H1 (cell line): ENCODE measurements around the gene GPR15LG. TPM values are rescaled to one million over a fixed set of nuclear protein-coding genes. Genes with fewer than 3 reads are reported as not detected.

Experiments used
- CTCF ChIA-PET: fragments of 300-600 bp; sonication (Branson Sonifier 250); formaldehyde crosslinking; loops from one replicate; lab custom pipeline; 2021; ENCODE audit not compliant: partially characterized antibody; lab: Charles Lee
- POLR2A ChIA-PET: fragments of 300-600 bp; sonication (Branson Sonifier 250); formaldehyde crosslinking; loops from one replicate; lab custom pipeline; 2021; ENCODE audit warnings: inconsistent platforms; ENCODE audit not compliant: partially characterized antibody; lab: Charles Lee
- DNase-seq, 2 experiments: peaks; one replicate each; pipeline versions ENCODE4 v3.0.0 to v3.0.0-alpha.2; 2010 to 2022; ENCODE audit warnings: low spot score in 2 of 2, low read depth in 1 of 2, mixed read lengths in 1 of 2
- FAIRE-seq: peaks from 2 replicates; lab custom pipeline; 2011; peaks lifted over from hg19 to GRCh38; lab: Jason Lieb, UNC
- H2AFZ ChIP-seq: 2 replicates; pipeline ENCODE4 v1.8.1; 2012; ENCODE audit warnings: low read length, inconsistent platforms
- H2AK5ac ChIP-seq: 2 replicates; pipeline ENCODE4 v1.6.1; 2013; ENCODE audit warnings: low read depth, low read length
- H2BK120ac ChIP-seq: replicated peaks from 2 replicates; pipeline ENCODE3; 2013; ENCODE audit warnings: low read depth, low read length, inconsistent platforms
- H2BK12ac ChIP-seq: 2 replicates; pipeline ENCODE4 v1.6.1; 2013; ENCODE audit warnings: low read depth, low read length
- H2BK15ac ChIP-seq: 2 replicates; pipeline ENCODE4 v1.6.1; 2013; ENCODE audit warnings: low read length
- H2BK20ac ChIP-seq: 2 replicates; pipeline ENCODE4 v1.6.1; 2013; ENCODE audit warnings: low read length
- H2BK5ac ChIP-seq: 2 replicates; pipeline ENCODE4 v1.6.1; 2013; ENCODE audit warnings: low read depth, low read length
- H3K14ac ChIP-seq: 2 replicates; pipeline ENCODE4 v1.6.1; 2013; ENCODE audit warnings: inconsistent platforms; ENCODE audit not compliant: insufficient read length
- H3K18ac ChIP-seq: 2 replicates; pipeline ENCODE4 v1.6.1; 2013; ENCODE audit warnings: low read length; ENCODE audit errors: extremely low read depth
- H3K23ac ChIP-seq: 2 replicates; pipeline ENCODE4 v1.6.1; 2013; ENCODE audit warnings: inconsistent platforms; ENCODE audit not compliant: insufficient read length
- H3K23me2 ChIP-seq: 2 replicates; pipeline ENCODE4 v1.6.1; 2013; ENCODE audit warnings: low read depth, low read length
- H3K27ac ChIP-seq: 2 replicates; pipeline ENCODE4 v1.6.1; 2011; ENCODE audit warnings: low read depth, low read length, inconsistent platforms
- H3K27me3 ChIP-seq, 4 experiments: replicated peaks in 1 of 4; 1 replicate in 1 of 4; 2 replicates in 3 of 4; pipeline versions ENCODE4 v1.6.1 to v1.8.1; 2011 to 2013; ENCODE audit warnings: low read length in 3 of 4, mild to moderate bottlenecking in 3 of 4, inconsistent platforms in 2 of 4, mixed read lengths in 2 of 4, moderate library complexity in 1 of 4; ENCODE audit not compliant: control insufficient read depth in 3 of 4, insufficient read depth in 3 of 4; ENCODE audit errors: extremely low read depth in 1 of 4
- H3K36me3 ChIP-seq, 4 experiments: 2 replicates each; pipeline versions ENCODE4 v1.6.1 to v1.8.1; 2011 to 2013; ENCODE audit warnings: mild to moderate bottlenecking in 4 of 4, low read length in 3 of 4, moderate library complexity in 2 of 4, control low read depth in 1 of 4, inconsistent platforms in 1 of 4; ENCODE audit not compliant: insufficient read depth in 4 of 4, control insufficient read depth in 2 of 4
- H3K4ac ChIP-seq: replicated peaks from 2 replicates; pipeline ENCODE3; 2013; ENCODE audit warnings: low read length, low read depth, mixed read lengths, inconsistent platforms; ENCODE audit not compliant: insufficient read length
- H3K4me1 ChIP-seq, 4 experiments: replicated peaks in 1 of 4; 1 replicate in 1 of 4; 2 replicates in 3 of 4; pipeline versions ENCODE4 v1.6.1 to v1.8.1; 2011 to 2013; ENCODE audit warnings: low read length in 3 of 4, inconsistent platforms in 2 of 4, mixed read lengths in 1 of 4; ENCODE audit not compliant: insufficient read depth in 4 of 4, control insufficient read depth in 3 of 4
- H3K4me2 ChIP-seq, 2 experiments: 2 replicates each; pipeline versions ENCODE4 v1.6.1 to v1.8.1; 2011 to 2013; ENCODE audit warnings: low read depth in 2 of 2, low read length in 2 of 2, control low read depth in 1 of 2, inconsistent platforms in 1 of 2, mild to moderate bottlenecking in 1 of 2; ENCODE audit not compliant: insufficient read depth in 1 of 2
- H3K4me3 ChIP-seq, 4 experiments: fragments of 200-600, 300-600 bp in 1 of 4; sonication (generic), shearing (Covaris generic), sonication (Bioruptor Twin) in 1 of 4; 2 replicates each; pipeline versions ENCODE4 v1.5.1 to v1.8.1; 2011 to 2016; ENCODE audit warnings: low read length in 4 of 4, low read depth in 3 of 4, control low read depth in 2 of 4, inconsistent platforms in 2 of 4, mild to moderate bottlenecking in 2 of 4, mixed read lengths in 1 of 4, moderate library complexity in 1 of 4; ENCODE audit not compliant: insufficient read depth in 2 of 4; ENCODE audit errors: extremely low read depth in 1 of 4
- H3K56ac ChIP-seq: replicated peaks from 2 replicates; pipeline ENCODE3; 2013; ENCODE audit warnings: low read depth, mild to moderate bottlenecking, mixed read lengths, low read length, inconsistent platforms; ENCODE audit not compliant: insufficient read length
- H3K79me1 ChIP-seq: 2 replicates; pipeline ENCODE4 v1.6.1; 2013; ENCODE audit warnings: low read depth, low read length, control low read depth
- H3K79me2 ChIP-seq, 2 experiments: 2 replicates each; pipeline versions ENCODE4 v1.6.1 to v1.8.1; 2012 to 2013; ENCODE audit warnings: low read length in 2 of 2, mild to moderate bottlenecking in 2 of 2, inconsistent platforms in 1 of 2; ENCODE audit not compliant: insufficient read depth in 2 of 2, control insufficient read depth in 1 of 2
- H3K9ac ChIP-seq, 4 experiments: replicated peaks in 1 of 4; 1 replicate in 1 of 4; 2 replicates in 3 of 4; pipeline versions ENCODE4 v1.6.1 to v1.8.1; 2011 to 2013; ENCODE audit warnings: low read depth in 3 of 4, low read length in 3 of 4, control low read depth in 2 of 4, mild to moderate bottlenecking in 2 of 4, moderate library complexity in 2 of 4, inconsistent platforms in 1 of 4; ENCODE audit errors: extremely low read depth in 1 of 4
- H3K9me3 ChIP-seq, 2 experiments: 2 replicates each; pipeline versions ENCODE4 v1.6.1 to v1.8.1; 2012 to 2013; ENCODE audit warnings: mild to moderate bottlenecking in 2 of 2, moderate library complexity in 2 of 2, control low read depth in 1 of 2, inconsistent platforms in 1 of 2, low read depth in 1 of 2, low read length in 1 of 2, mixed read lengths in 1 of 2; ENCODE audit not compliant: insufficient read depth in 2 of 2
- H4K20me1 ChIP-seq, 2 experiments: replicated peaks in 1 of 2; 2 replicates each; pipeline versions ENCODE3 to v1.8.1; 2011 to 2013; ENCODE audit warnings: inconsistent platforms in 2 of 2, low read length in 2 of 2, mild to moderate bottlenecking in 1 of 2; ENCODE audit not compliant: insufficient read depth in 2 of 2, control insufficient read depth in 1 of 2
- H4K5ac ChIP-seq: 2 replicates; pipeline ENCODE4 v1.6.1; 2013; ENCODE audit warnings: low read length, low read depth, mixed read lengths, inconsistent platforms; ENCODE audit not compliant: insufficient read length
- H4K8ac ChIP-seq: 2 replicates; pipeline ENCODE4 v1.8.0; 2013; ENCODE audit warnings: mild to moderate bottlenecking, moderate library complexity, low read length, inconsistent platforms; ENCODE audit not compliant: insufficient read depth; ENCODE audit errors: extremely low read depth
- H4K91ac ChIP-seq: replicated peaks from 2 replicates; pipeline ENCODE3; 2013; ENCODE audit warnings: low read length, mixed read lengths, inconsistent platforms; ENCODE audit not compliant: insufficient read length
- ASH2L ChIP-seq: fragments of 200-600, 300-600 bp; sonication (generic); IDR thresholded peaks from one replicate; pipeline ENCODE4 v1.7.1; 2017; ENCODE audit warnings: low read length
- ATF2 ChIP-seq: IDR thresholded peaks from 2 replicates; pipeline ENCODE4 v1.6.1; 2012; ENCODE audit warnings: low read length, inconsistent platforms
- BRCA1 ChIP-seq: IDR thresholded peaks from 2 replicates; pipeline ENCODE4 v1.6.1; 2012; ENCODE audit warnings: low read depth, low read length, improper control_type of control experiment
- CTCF ChIP-seq, 3 experiments: IDR thresholded peaks; 1 replicate in 2 of 3; 2 replicates in 1 of 3; pipeline versions ENCODE4 v1.5.1 to v1.6.1; 2011; ENCODE audit warnings: low read length in 3 of 3, mild to moderate bottlenecking in 3 of 3, inconsistent platforms in 2 of 3, low read depth in 1 of 3, moderate library complexity in 1 of 3; ENCODE audit not compliant: insufficient read depth in 1 of 3; ENCODE audit errors: control extremely low read depth in 1 of 3
- EP300 ChIP-seq, 2 experiments: IDR thresholded peaks; 1 replicate in 1 of 2; 2 replicates in 1 of 2; pipeline ENCODE4 v1.6.1; 2011 to 2012; ENCODE audit warnings: low read depth in 2 of 2, low read length in 2 of 2, mild to moderate bottlenecking in 2 of 2, borderline replicate concordance in 1 of 2, inconsistent platforms in 1 of 2, moderate library complexity in 1 of 2
- KDM1A ChIP-seq: fragments of 200-600, 300-600 bp; sonication (generic); IDR thresholded peaks from 2 replicates; pipeline ENCODE4 v1.7.1; 2016; ENCODE audit warnings: mild to moderate bottlenecking, low read length, borderline replicate concordance
- POU5F1 ChIP-seq: IDR thresholded peaks from 2 replicates; pipeline ENCODE4 v1.6.1; 2011; ENCODE audit warnings: low read depth, mild to moderate bottlenecking, low read length, moderate library complexity
- RNF2 ChIP-seq: fragments of 200-900, 300-1000 bp; sonication (generic); IDR thresholded peaks from 2 replicates; pipeline ENCODE4 v1.7.1; 2016; ENCODE audit warnings: borderline replicate concordance, low read depth, mild to moderate bottlenecking, antibody characterized with exemption, low read length; ENCODE audit not compliant: poor library complexity, severe bottlenecking; ENCODE audit errors: missing control alignments
- WGBS, 2 experiments: shearing (Covaris generic) in 1 of 2; methylation state at CpG; one replicate each; pipeline versions ENCODE4 v1.1.6 to v1.1.7; 2013 to 2015; ENCODE audit warnings: low lambda C conversion rate in 2 of 2, mixed read lengths in 2 of 2, inconsistent platforms in 1 of 2, low coverage in 1 of 2, missing lambda C conversion rate in 1 of 2; ENCODE audit not compliant: insufficient replicate concordance in 2 of 2, insufficient coverage in 1 of 2, insufficient read length in 1 of 2; ENCODE audit errors: extremely low coverage in 1 of 2, missing lambda C conversion rate in 1 of 2; 5-methylcytosine and 5-hydroxymethylcytosine counted together
- polyA plus RNA-seq, 7 experiments: library from polyadenylated mRNA; depleted of rRNA in 3 of 7; stranded (reverse) in 5 of 7; unstranded in 2 of 7; fragments of >200 nt in 5 of 7; fragments of 200-250 nt in 2 of 7; gene quantifications; 1 replicate in 5 of 7; 2 replicates in 1 of 7; 4 replicates in 1 of 7; pipeline versions ENCODE4 v1.2.1 to v1.2.3, GENCODE V29; 2011 to 2013; ENCODE audit warnings: missing spikeins in 2 of 7, mixed read lengths in 2 of 7
- total RNA-seq: library from RNA; stranded (reverse); fragmentation: NEBNext Ultra II Directional; extraction: Animal tissue kit (Norgen Biotek cat#: 25700); gene quantifications from 2 replicates; pipeline ENCODE4 v1.2.1, GENCODE V29; 2021

GPR15LG gene
- total and polyA plus RNA-seq, 2 of the 8 experiments (the other 6 are each of a cell fraction or from before 2014, with no cell fraction given), result not detected

- no peak overlapping the region for H3K18ac ChIP-seq
- no peak overlapping the region for H3K27ac ChIP-seq
- H2BK15ac ChIP-seq, result no peak overlapping the region
- no peak overlapping the region for H2BK20ac ChIP-seq
- no peak overlapping the region for H4K5ac ChIP-seq
- H3K4me2 ChIP-seq, result no peak overlapping the region
- H2BK120ac ChIP-seq, result no peak overlapping the region
- H3K4me3 ChIP-seq, result no peak overlapping the region
- no peak overlapping the region for H3K9ac ChIP-seq
- DNase-seq (no peak), FAIRE-seq (no peak)
- H3K4me1 ChIP-seq, result peaks cover 0 to 2% (median 0%) of the 10 kb centered on the region in 4 experiments; a peak in 1 of 7 replicates
- no peak overlapping the region for H2BK5ac ChIP-seq
- ChIA-PET POLR2A (no interaction called here), CTCF (interaction anchor here (1.0 to 2.1 kb wide), 7 partner anchors 12 to 106 kb away, joined by 3 to 13 read pairs (median 5); no protein-coding TSS in a partner anchor)
- H3K79me2 ChIP-seq, result no peaks in the 10 kb centered on the region
- peaks cover 0 to 11% of the 10 kb centered on the region in 2 experiments for H4K20me1 ChIP-seq
- no peak overlapping the region for H4K8ac ChIP-seq
- H3K79me1 ChIP-seq, result peaks cover 1% of the 10 kb centered on the region; the same call in 1 of the 2 replicates
- 0 out of 7 replicates have a peak, but pooled peaks cover 0 to 2% (median 0%) of the 10 kb centered on the region in 4 experiments for H3K27me3 ChIP-seq
- peaks cover 0 to 7% of the 10 kb centered on the region in 2 experiments; a peak in 1 of 4 replicates for H3K9me3 ChIP-seq
- no peak overlapping the region for H2AFZ ChIP-seq
- no peak overlapping the region for H3K23ac ChIP-seq
- no peak overlapping the region for H2AK5ac ChIP-seq
- H2BK12ac ChIP-seq, result no peak overlapping the region
- peaks cover 14% of the 10 kb centered on the region for H3K23me2 ChIP-seq
- no peak overlapping the region for H4K91ac ChIP-seq
- H3K14ac ChIP-seq, result no peak overlapping the region
- H3K56ac ChIP-seq, result no peak overlapping the region
- 85% methylated on average over 5 of the region's 5 CpGs; no CpG with 5 or more reads in 1 of the 2 experiments for WGBS, 2 experiments
- no peaks in the 10 kb centered on the region; a peak in 1 of 8 replicates for H3K36me3 ChIP-seq
- no peak overlapping the region for H3K4ac ChIP-seq
- TF ChIP-seq CTCF (IDR thresholded peaks at IDR 0.05; ENCODE audit: control extremely low read depth in 1 of 3, insufficient read depth in 1 of 3, low read depth in 1 of 3, low read length in 3 of 3), result no peak
- TF ChIP-seq RNF2, result no peak
- no peak for TF ChIP-seq EP300 (IDR thresholded peaks at IDR 0.05; ENCODE audit: borderline replicate concordance in 1 of 2, low read depth in 2 of 2, low read length in 2 of 2)
- TF ChIP-seq ATF2, result no peak
- TF ChIP-seq POU5F1, result no peak
- no peak for TF ChIP-seq BRCA1
- no peak for TF ChIP-seq KDM1A
- no peak for TF ChIP-seq ASH2L
These were observed 8.0 kb downstream of the GPR15LG start for GRCh38 chr10:84181631-84182030.
